Omental fat pad (tissue), 4 donors: ENCODE measurements around the gene NADK. TPM values are rescaled to one million over a fixed set of nuclear protein-coding genes. Genes with fewer than 3 reads are reported as not detected.

Experiments
- ATAC-seq: fragments of 150-250 bp; one replicate; pipeline ENCODE4 v1.9.1; 2016; ENCODE audit warnings: mild to moderate bottlenecking, moderate library complexity; ENCODE audit not compliant: low FRiP score
- DNase-seq: peaks from one replicate; pipeline ENCODE4 v3.0.0-alpha.2; 2019; ENCODE audit warnings: low spot score
- total RNA-seq, 4 donors: library from RNA; depleted of rRNA; stranded (reverse); fragments of >200 nt; gene quantifications; one replicate each; pipeline ENCODE4 v1.1.0, GENCODE V29; 2016
- TF ChIP-seq, protein P1 (sequence below), 3 donors: fragments of 450-650 bp; IDR thresholded peaks; one replicate each; pipeline ENCODE4 v1.5.1; 2016 to 2017; ENCODE audit warnings: antibody characterized with exemption in 3 of 3, mild to moderate bottlenecking in 3 of 3, moderate library complexity in 2 of 3

Gene NADK
- total RNA-seq, 4 donors from 2014 or later = 97.2 to 136 (median 114) TPM

DNA sequence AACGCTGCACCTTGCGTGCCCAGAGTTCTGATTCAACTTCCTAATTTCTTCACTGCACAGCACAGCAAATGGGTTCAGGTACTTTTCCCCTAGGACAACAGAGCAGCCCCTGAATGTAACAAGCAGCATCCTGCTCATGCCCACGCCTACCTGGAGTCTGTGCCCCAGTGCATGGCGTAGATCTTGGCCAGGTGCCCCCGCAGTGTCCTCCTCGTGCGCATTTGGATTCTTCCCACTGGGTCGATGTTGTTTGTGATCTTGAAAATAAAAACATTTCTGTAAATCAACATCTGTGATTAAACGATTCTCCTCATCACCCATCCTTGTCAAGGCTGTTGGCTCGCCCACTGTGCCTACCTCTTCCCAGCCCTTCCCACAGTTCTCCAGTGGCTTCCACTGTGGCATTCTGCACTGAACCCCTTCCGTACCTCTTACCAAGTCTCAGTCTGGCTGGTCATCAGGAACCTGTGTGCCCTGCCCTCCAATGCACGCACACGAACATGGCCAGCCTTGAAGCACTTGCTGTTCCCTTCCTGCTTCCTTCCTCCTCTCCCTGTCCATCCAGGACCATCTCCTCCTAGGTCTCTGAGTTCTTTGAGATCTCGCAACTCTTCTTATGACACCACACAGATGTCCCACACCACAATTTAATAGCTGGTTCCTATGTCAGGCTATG lies 37.5 kb upstream of the NADK start:
- no peak for ATAC-seq
- TF ChIP-seq, protein P1, sequence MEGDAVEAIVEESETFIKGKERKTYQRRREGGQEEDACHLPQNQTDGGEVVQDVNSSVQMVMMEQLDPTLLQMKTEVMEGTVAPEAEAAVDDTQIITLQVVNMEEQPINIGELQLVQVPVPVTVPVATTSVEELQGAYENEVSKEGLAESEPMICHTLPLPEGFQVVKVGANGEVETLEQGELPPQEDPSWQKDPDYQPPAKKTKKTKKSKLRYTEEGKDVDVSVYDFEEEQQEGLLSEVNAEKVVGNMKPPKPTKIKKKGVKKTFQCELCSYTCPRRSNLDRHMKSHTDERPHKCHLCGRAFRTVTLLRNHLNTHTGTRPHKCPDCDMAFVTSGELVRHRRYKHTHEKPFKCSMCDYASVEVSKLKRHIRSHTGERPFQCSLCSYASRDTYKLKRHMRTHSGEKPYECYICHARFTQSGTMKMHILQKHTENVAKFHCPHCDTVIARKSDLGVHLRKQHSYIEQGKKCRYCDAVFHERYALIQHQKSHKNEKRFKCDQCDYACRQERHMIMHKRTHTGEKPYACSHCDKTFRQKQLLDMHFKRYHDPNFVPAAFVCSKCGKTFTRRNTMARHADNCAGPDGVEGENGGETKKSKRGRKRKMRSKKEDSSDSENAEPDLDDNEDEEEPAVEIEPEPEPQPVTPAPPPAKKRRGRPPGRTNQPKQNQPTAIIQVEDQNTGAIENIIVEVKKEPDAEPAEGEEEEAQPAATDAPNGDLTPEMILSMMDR (IDR thresholded peaks at IDR 0.05) = no peak
- no peak for DNase-seq

DNA sequence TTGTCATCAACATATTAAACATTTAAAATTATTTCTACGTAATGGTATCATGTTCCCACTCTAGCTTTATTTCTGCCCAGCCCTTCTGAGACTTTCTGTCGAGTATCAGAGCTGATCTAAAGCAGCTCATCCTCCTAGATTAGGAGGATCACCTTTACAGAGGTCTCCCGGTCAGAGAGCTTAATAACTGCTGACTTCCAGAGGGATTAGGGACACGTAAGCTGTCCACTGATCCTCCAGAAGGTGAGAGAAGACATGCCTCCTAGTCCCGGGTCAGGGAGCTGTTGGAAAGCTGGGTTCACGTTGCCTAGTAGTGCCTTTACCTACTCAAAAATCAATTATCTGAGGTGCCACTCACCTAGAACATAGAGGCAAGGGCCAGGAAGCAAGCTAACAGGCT lies 31.2 kb upstream of the NADK start:
- TF ChIP-seq, protein P1 (IDR thresholded peaks at IDR 0.05) = no peak
- DNase-seq = no peak
- no peak for ATAC-seq

DNA sequence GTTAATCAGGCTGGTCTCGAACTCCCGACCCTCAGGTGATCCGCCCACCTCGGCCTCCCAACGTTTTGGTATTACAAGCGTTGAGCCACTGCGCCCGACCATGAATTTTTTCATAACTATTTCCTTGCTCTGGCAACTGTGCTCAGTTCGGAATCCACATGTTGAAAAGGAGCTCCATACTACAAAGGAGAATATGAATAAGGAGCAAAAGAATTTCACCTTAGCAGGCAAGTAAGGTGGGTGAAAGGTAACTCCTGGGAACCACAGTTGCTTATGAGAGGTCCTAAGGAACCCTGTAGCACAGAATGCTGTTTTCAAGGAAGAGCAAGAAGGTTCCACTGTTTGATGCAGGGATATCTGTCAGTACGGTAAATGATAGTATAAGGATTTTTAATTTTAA lies 29.9 kb upstream of the NADK start:
- no peak for ATAC-seq
- DNase-seq = no peak
- TF ChIP-seq, protein P1 (IDR thresholded peaks at IDR 0.05) = no peak

DNA sequence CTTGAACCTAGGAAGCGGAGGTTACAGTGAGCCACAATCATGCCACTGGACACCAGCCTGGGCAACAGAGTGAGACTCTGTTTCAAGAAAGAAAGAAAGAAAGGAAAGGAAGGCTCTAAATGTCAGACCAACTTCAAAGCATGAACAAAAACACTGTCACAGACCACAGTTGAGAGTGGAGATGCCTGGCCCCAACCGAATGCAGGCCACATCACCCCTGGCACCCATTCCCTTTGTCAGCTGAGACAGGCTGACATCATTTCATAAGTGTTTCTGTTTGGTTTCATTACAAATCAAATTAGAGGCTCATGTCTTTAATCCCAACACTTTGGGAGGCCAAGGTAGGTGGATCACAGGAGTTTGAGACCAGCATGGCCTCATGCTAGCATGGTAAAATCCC lies 28.6 kb upstream of the NADK start:
- no peak for DNase-seq
- no peak for ATAC-seq
- TF ChIP-seq, protein P1 (IDR thresholded peaks at IDR 0.05) = no peak

DNA sequence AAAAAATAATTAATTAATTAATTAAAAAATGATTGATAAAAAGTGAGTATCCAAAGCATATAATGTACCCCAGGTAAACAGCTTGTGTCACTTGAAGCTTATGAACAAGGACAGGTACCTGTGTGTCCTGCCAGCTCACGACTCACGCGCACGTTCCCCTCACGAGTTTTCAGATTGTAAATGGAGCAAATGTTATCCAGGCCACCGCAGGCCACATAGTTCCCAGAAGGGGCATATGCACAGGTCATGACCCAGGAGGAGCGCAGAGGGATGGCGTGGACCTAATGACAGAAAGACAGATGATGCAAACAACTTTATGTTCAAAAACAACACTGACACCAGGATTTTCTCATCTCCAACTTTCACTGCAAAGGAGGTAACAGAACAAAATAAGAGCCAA lies 26.0 kb upstream of the NADK start:
- DNase-seq (no peak), ATAC-seq (no peak)
- TF ChIP-seq, protein P1 (IDR thresholded peaks at IDR 0.05) = no peak

DNA sequence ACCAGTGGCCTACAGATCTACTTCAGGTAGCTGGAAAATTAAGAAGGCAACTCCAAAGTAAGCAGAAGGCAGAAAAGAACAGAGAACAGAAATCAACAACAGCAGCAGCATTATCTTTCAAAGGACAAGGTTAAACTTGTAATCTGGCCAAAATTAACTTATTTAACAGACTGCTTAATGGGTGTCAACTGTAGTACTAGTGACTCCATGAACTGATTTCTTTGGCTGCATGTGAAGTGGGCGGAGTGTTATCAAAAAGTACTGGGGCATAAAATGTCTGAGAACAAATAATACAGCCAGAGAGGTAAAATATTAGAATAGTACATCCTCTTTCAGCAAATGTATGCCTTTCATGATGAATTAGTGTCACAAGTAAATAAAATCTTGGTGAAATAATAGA lies 24.6 kb upstream of the NADK start:
- TF ChIP-seq, protein P1 (IDR thresholded peaks at IDR 0.05) = no peak
- no peak for ATAC-seq
- no peak for DNase-seq

DNA sequence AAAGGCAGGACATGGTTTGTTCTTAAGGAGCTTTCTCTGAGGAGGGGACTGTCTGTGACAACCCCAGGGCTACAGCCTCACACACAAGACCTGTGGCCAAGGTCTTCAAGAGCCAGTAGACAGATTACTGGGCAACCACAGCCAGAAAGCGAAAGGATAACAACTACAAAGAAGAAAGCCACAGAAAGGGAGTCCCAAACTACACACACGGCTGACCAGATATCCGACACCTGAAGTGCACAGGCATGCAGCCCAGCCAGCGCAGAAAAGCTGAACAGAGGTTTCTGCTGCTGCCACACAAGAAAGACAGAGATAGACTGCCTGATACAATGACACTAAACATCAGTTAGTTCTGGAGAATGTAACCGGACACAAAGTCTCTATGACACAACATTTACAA lies 21.4 kb upstream of the NADK start:
- DNase-seq (no peak), ATAC-seq (no peak)

More for the DNA sequence above, 21.4 kb upstream of the NADK start:
- TF ChIP-seq, protein P1 (IDR thresholded peaks at IDR 0.05) = no peak
